ENCODE results near the gene TXNDC11.

TXNDC11 gene

DNA sequence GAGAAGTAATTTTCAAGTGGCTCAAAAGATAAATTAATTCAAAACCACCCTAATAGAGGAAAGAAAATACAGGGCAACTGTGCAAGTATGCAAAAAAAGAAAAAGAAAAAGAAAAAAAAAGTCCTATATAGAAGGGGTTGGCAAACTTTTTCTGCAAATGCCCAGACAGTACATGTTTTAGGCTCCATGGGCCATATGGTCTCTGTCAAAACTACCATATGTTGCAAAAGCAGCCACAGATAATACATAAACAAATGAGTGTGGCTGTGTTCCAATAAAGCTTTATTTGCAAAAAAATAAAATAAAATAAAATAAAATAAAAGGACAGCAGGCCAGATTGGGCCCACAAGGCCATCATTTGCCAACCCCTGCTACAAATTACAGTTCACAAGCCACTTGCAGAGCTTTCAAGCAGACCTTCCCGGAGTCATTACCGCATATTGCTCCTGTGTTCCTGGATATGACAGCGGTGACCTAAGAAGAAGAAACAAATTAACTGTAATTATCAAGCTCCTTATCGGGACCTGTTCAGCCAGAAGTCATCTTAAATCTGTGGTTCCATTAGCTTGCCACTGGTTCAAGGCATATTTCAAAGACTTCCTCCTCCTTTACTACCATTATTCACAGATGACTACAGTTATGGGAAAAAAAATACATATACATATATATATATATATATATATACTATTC, 38.5 kb upstream of the TXNDC11 start:
- TF ChIP-seq CTCF (IDR thresholded peaks at IDR 0.05; ENCODE audit: low read depth, low read length) = no peak
- no peak overlapping the region for H3K4me3 ChIP-seq (ENCODE audit: low read depth, low read length)

- H3K4me3 ChIP-seq (ENCODE audit: low read depth, low read length) = no peak overlapping the region
- no peak for TF ChIP-seq CTCF (IDR thresholded peaks at IDR 0.05; ENCODE audit: low read depth, low read length)
Measured at GRCh38 chr16:11779074-11779473, 36.4 kb upstream of the TXNDC11 start.

DNA sequence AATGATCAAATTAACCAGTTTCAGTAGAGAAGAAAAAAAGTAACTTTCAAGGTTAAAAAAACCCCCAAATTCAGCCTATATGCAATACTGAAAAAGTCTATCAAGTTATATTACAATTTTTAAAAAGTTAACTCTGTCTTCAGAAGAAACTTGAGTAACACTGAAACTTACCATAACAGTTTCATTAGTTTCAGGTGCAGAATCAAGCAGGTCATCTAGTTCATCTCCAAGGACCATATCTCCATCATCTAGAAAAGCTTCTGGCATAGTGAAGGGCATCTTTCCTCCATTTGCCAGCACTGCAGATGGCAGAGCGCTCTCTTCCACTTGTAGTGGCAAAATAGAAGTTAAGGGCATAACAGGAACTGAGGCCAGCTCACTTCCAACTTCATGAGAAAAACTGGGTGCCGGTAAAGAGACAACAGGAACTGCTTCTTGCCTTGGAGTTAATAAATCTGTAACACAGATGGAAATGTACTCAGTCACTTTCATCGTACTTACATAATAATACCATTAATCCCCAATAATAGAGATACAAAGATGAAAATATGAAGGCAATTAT, 31.5 kb upstream of the TXNDC11 start:
- TF ChIP-seq CTCF (IDR thresholded peaks at IDR 0.05; ENCODE audit: low read depth, low read length) = no peak

GRCh38 chr16:11768849-11769248, 26.2 kb upstream of the TXNDC11 start:
- no peak for TF ChIP-seq CTCF (IDR thresholded peaks at IDR 0.05; ENCODE audit: low read depth, low read length)
- no peak overlapping the region for H3K4me3 ChIP-seq (ENCODE audit: low read depth, low read length)

More for the DNA sequence above, 31.5 kb upstream of the TXNDC11 start:
- H3K4me3 ChIP-seq (ENCODE audit: low read depth, low read length) = no peak overlapping the region

GRCh38 chr16:11762431-11762830, 19.8 kb upstream of the TXNDC11 start:
- H3K4me3 ChIP-seq (ENCODE audit: low read depth, low read length) = no peak overlapping the region
- no peak for TF ChIP-seq CTCF (IDR thresholded peaks at IDR 0.05; ENCODE audit: low read depth, low read length)

GRCh38 chr16:11759997-11760396, 17.3 kb upstream of the TXNDC11 start:
- no peak for TF ChIP-seq CTCF (IDR thresholded peaks at IDR 0.05; ENCODE audit: low read depth, low read length)

DNA sequence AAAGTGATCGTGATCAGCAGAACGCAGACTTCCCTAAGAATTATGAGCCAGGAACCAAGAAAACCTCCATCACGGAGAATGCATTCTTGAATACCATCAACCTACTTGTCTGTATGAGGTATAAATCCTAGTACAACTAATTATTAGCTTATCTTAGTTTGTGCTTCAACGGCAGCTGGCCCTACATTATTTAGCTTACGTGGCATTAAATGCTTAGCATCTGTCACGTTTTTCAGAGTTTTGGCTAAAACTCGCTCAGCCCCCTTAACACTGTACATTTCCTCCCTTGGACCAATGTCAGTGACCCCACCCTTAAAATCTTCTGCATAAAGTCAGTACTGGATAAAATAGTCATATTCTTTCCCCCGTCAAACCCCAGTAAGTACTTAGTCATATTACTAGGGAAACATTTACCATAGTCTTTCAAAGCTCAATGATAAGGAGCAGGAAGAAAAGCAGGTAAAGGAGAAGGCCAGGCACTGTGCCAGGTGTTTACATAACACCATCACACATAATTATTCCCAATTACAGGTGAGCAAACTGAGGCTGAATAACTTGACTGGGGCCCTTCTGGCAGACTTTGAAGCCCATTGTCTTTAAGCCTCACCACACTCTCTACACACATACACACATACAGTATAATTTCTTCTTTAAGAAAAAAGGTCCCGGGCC, 16.6 kb upstream of the TXNDC11 start:
- no peak for TF ChIP-seq CTCF (IDR thresholded peaks at IDR 0.05; ENCODE audit: low read depth, low read length)
- H3K4me3 ChIP-seq (ENCODE audit: low read depth, low read length) = no peak overlapping the region

More at GRCh38 chr16:11759997-11760396, 17.3 kb upstream of the TXNDC11 start:
- no peak overlapping the region for H3K4me3 ChIP-seq (ENCODE audit: low read depth, low read length)
